ENCODE data around the gene CHST8.

GRCh38 chr19:33746159-33746558 lies 124.4 kb downstream of the CHST8 start:
- TF ChIP-seq HMGXB4 (CRISPR knock-in tag; IDR thresholded peaks at IDR 0.05; ENCODE audit: borderline replicate concordance) (no peak), CTCF (IDR thresholded peaks at IDR 0.05) (no peak), PHF8 (IDR thresholded peaks at IDR 0.05; ENCODE audit: borderline replicate concordance, low read depth) (no peak), RFX5 (IDR thresholded peaks at IDR 0.05) (no peak), EP300 (IDR thresholded peaks at IDR 0.05) (no peak), EHMT2 (IDR thresholded peaks at IDR 0.05; ENCODE audit: low read depth) (no peak), REST (IDR thresholded peaks at IDR 0.05) (no peak), CHD2 (IDR thresholded peaks at IDR 0.05; ENCODE audit: low read length, partially characterized antibody) (no peak), POLR2A (IDR thresholded peaks at IDR 0.05; ENCODE audit: low read length) (no peak), EHF (CRISPR knock-in tag; IDR thresholded peaks at IDR 0.05) (no peak)
